Kidney capillary endothelial cell (primary cell): ENCODE results near the gene STK17B.

Experiments used
- DNase-seq: peaks from one replicate; pipeline ENCODE4 v3.0.0-alpha.2; 2018; ENCODE audit warnings: low spot score

The STK17B gene

GRCh38 chr2:196183528-196184231 is 12.3 kb upstream of the STK17B start:
- DNase-seq: no peak

GRCh38 chr2:196183172-196183473 is 11.7 kb upstream of the STK17B start:
- DNase-seq: no peak

- no peak for DNase-seq
These were observed 11.2 kb upstream of the STK17B start for GRCh38 chr2:196182439-196183171.

- no peak for DNase-seq
These were observed 10.1 kb upstream of the STK17B start for GRCh38 chr2:196181484-196181883.

GRCh38 chr2:196177124-196177523 is 5.7 kb upstream of the STK17B start:
- DNase-seq: no peak

- DNase-seq: no peak
These were observed 4.9 kb upstream of the STK17B start for GRCh38 chr2:196176142-196176738.

- DNase-seq: no peak
These were observed 3.0 kb upstream of the STK17B start for GRCh38 chr2:196174404-196174803.

GRCh38 chr2:196173505-196173904 is 2.1 kb upstream of the STK17B start:
- no peak for DNase-seq

- no peak for DNase-seq
These were observed 1.6 kb upstream of the STK17B start for GRCh38 chr2:196172951-196173350.

- no peak for DNase-seq
These were observed 568 bp upstream of the STK17B start for GRCh38 chr2:196171946-196172345.

- DNase-seq: peak; percentile 37
These were observed 651 bp downstream of the STK17B start for GRCh38 chr2:196170606-196171247.

GRCh38 chr2:196170213-196170605 is 1.2 kb downstream of the STK17B start:
- DNase-seq: peak; percentile 23

GRCh38 chr2:196169516-196169915 is 1.9 kb downstream of the STK17B start:
- DNase-seq: no peak

- no peak for DNase-seq
These were observed 3.2 kb downstream of the STK17B start for GRCh38 chr2:196168181-196168580.

- DNase-seq: no peak
These were observed 3.7 kb downstream of the STK17B start for GRCh38 chr2:196167666-196168065.

GRCh38 chr2:196166876-196167275 is 4.5 kb downstream of the STK17B start:
- no peak for DNase-seq

- no peak for DNase-seq
These were observed 6.4 kb downstream of the STK17B start for GRCh38 chr2:196165016-196165415.

GRCh38 chr2:196163285-196163684 is 8.1 kb downstream of the STK17B start:
- DNase-seq: no peak

- DNase-seq: no peak
These were observed 8.7 kb downstream of the STK17B start for GRCh38 chr2:196162586-196163175.

- no peak for DNase-seq
These were observed 10.4 kb downstream of the STK17B start for GRCh38 chr2:196160946-196161345.

GRCh38 chr2:196160101-196160500 is 11.3 kb downstream of the STK17B start:
- DNase-seq: no peak

GRCh38 chr2:196159221-196159892 is 12.0 kb downstream of the STK17B start:
- DNase-seq: no peak
